ENCODE measurements around the gene MRM1. TPM values are rescaled to one million over a fixed set of nuclear protein-coding genes. Genes with fewer than 3 reads are reported as not detected.

MRM1 gene
- total and polyA plus RNA-seq, 2 experiments from 2014 or later, result 7.6 to 20.4 TPM

DNA sequence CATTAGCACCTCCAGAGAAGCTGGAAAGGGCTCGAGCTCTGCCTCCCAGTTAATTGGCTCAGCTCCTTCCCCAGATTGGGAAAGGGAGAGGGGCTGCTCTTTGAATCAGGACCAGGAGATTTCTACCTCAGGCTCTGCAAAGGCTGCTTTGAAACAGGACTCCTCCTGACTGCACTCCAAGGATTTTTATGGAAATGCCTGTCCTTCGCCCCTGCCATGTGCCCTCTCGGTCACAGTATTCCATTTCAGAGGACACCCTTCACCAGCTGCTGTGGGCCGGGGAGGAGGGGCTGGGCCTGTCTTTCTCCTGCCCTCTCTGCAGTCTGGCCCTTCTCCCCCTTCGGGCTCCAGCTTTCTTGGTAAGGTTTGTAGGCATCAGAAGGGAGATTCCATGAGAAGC, 13.6 kb downstream of the MRM1 start (continued):
- TF ChIP-seq, protein P1, sequence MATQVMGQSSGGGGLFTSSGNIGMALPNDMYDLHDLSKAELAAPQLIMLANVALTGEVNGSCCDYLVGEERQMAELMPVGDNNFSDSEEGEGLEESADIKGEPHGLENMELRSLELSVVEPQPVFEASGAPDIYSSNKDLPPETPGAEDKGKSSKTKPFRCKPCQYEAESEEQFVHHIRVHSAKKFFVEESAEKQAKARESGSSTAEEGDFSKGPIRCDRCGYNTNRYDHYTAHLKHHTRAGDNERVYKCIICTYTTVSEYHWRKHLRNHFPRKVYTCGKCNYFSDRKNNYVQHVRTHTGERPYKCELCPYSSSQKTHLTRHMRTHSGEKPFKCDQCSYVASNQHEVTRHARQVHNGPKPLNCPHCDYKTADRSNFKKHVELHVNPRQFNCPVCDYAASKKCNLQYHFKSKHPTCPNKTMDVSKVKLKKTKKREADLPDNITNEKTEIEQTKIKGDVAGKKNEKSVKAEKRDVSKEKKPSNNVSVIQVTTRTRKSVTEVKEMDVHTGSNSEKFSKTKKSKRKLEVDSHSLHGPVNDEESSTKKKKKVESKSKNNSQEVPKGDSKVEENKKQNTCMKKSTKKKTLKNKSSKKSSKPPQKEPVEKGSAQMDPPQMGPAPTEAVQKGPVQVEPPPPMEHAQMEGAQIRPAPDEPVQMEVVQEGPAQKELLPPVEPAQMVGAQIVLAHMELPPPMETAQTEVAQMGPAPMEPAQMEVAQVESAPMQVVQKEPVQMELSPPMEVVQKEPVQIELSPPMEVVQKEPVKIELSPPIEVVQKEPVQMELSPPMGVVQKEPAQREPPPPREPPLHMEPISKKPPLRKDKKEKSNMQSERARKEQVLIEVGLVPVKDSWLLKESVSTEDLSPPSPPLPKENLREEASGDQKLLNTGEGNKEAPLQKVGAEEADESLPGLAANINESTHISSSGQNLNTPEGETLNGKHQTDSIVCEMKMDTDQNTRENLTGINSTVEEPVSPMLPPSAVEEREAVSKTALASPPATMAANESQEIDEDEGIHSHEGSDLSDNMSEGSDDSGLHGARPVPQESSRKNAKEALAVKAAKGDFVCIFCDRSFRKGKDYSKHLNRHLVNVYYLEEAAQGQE (IDR thresholded peaks at IDR 0.05; ENCODE audit: unreplicated experiment), result no peak
- TF ChIP-seq JUNB (IDR thresholded peaks at IDR 0.05; ENCODE audit: unreplicated experiment), result no peak
- TF ChIP-seq ZNF114 (CRISPR knock-in tag; IDR thresholded peaks at IDR 0.05), result no peak
- no peak for TF ChIP-seq STAT1 (IDR thresholded peaks at IDR 0.05; ENCODE audit: unreplicated experiment)
- TF ChIP-seq NANOG (IDR thresholded peaks at IDR 0.05; ENCODE audit: borderline replicate concordance), result no peak
- no peak for TF ChIP-seq CREB1 (CRISPR knock-in tag; IDR thresholded peaks at IDR 0.05; ENCODE audit: low read depth)

DNA sequence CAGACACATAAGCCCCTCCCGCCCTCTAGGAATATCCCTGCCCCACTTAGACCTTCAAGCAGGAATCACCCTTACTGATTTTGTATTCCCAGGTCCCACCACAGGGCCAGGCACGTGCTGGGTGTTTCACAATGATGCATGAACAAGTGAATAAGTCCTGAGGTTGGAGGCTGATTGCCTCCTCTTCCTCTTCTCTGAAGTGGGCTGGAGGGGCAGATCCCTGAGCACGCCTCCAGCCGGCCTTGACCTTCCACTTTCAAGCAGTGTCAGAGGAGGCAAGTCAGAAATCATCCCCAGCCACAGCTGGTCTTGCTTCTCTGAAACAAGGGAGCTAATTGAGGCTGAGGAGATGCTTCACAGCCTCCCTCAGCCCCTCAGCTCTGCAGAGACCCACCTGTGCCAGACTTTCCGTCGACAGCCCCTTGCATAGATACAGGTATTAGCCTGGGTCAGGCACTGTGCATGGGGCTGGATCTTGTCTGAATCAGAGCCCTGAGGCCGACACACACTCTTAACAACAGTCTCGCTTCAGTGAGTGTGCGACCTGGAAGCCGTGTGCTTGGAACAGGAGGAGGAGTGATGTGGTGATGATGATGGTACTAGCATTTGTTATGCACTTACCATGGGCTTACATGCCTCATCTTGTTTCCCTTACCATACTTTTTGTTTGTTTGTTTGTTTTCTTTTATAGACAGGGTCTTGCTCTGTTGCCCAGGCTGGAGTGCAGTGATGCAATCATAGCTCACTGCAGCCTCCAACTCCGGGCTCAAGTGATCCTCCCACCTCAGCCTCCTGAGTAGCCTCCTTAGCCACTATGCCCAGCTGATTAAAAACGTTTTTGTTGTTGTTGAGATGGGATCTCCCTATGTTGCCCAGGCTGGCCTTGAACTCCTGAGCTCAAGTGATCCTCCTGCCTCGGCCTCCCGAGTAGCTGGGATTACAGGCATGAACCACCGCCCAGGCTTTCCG, 15.0 kb downstream of the MRM1 start:
- Mint-ChIP-seq H3K9me3 (no peaks in the 10 kb centered on the region; the same call in 2 of the 3 replicates), H3K4me3 (no peak overlapping the region), H3K27me3 (ENCODE audit: insufficient read depth, low read depth, poor library complexity) (peaks cover 17% of the 10 kb centered on the region), H3K36me3 (ENCODE audit: low read depth) (peaks cover 5% of the 10 kb centered on the region; the same call in 1 of the 3 replicates), H3K27ac (no peak overlapping the region), H3K4me1 (peaks cover 35% of the 10 kb centered on the region)
- Histone ChIP-seq H3K4me1 (ENCODE audit: insufficient read depth) (peaks cover 24% of the 10 kb centered on the region), H3K9me2 (ENCODE audit: insufficient read depth) (no peaks in the 10 kb centered on the region), H3K79me2 (replicated peaks; ENCODE audit: insufficient read depth) (no peaks in the 10 kb centered on the region), H3K27me3 (ENCODE audit: insufficient read depth) (no peaks in the 10 kb centered on the region), H3F3A (replicated peaks; ENCODE audit: low read depth) (no peaks in the 10 kb centered on the region; the same call in 1 of the 2 replicates), H3K4me3 (no peak overlapping the region), H4K20me1 (replicated peaks; ENCODE audit: insufficient read depth) (0 out of 2 replicates have a peak, but pooled peaks cover 3% of the 10 kb centered on the region), H3K36me3 (ENCODE audit: insufficient read depth) (no peaks in the 10 kb centered on the region), H2AFZ (no peak overlapping the region), H3K4me2 (no peak overlapping the region), H3K27ac (ENCODE audit: low read depth) (no peak overlapping the region)
- no peak for ATAC-seq
- no peak for DNase-seq (ENCODE audit: low spot score)
- TF ChIP-seq ZNF114 (CRISPR knock-in tag; IDR thresholded peaks at IDR 0.05) (no peak), JUNB (IDR thresholded peaks at IDR 0.05; ENCODE audit: unreplicated experiment) (no peak), NANOG (IDR thresholded peaks at IDR 0.05; ENCODE audit: borderline replicate concordance) (no peak), CREB1 (CRISPR knock-in tag; IDR thresholded peaks at IDR 0.05; ENCODE audit: low read depth) (no peak), POLR2AphosphoS5 (IDR thresholded peaks at IDR 0.05; ENCODE audit: low read depth) (no peak), ZNF331 (CRISPR knock-in tag; IDR thresholded peaks at IDR 0.05; ENCODE audit: low read depth) (no peak)
- TF ChIP-seq, protein P1 (IDR thresholded peaks at IDR 0.05; ENCODE audit: unreplicated experiment), result no peak
- TF ChIP-seq, protein P2, sequence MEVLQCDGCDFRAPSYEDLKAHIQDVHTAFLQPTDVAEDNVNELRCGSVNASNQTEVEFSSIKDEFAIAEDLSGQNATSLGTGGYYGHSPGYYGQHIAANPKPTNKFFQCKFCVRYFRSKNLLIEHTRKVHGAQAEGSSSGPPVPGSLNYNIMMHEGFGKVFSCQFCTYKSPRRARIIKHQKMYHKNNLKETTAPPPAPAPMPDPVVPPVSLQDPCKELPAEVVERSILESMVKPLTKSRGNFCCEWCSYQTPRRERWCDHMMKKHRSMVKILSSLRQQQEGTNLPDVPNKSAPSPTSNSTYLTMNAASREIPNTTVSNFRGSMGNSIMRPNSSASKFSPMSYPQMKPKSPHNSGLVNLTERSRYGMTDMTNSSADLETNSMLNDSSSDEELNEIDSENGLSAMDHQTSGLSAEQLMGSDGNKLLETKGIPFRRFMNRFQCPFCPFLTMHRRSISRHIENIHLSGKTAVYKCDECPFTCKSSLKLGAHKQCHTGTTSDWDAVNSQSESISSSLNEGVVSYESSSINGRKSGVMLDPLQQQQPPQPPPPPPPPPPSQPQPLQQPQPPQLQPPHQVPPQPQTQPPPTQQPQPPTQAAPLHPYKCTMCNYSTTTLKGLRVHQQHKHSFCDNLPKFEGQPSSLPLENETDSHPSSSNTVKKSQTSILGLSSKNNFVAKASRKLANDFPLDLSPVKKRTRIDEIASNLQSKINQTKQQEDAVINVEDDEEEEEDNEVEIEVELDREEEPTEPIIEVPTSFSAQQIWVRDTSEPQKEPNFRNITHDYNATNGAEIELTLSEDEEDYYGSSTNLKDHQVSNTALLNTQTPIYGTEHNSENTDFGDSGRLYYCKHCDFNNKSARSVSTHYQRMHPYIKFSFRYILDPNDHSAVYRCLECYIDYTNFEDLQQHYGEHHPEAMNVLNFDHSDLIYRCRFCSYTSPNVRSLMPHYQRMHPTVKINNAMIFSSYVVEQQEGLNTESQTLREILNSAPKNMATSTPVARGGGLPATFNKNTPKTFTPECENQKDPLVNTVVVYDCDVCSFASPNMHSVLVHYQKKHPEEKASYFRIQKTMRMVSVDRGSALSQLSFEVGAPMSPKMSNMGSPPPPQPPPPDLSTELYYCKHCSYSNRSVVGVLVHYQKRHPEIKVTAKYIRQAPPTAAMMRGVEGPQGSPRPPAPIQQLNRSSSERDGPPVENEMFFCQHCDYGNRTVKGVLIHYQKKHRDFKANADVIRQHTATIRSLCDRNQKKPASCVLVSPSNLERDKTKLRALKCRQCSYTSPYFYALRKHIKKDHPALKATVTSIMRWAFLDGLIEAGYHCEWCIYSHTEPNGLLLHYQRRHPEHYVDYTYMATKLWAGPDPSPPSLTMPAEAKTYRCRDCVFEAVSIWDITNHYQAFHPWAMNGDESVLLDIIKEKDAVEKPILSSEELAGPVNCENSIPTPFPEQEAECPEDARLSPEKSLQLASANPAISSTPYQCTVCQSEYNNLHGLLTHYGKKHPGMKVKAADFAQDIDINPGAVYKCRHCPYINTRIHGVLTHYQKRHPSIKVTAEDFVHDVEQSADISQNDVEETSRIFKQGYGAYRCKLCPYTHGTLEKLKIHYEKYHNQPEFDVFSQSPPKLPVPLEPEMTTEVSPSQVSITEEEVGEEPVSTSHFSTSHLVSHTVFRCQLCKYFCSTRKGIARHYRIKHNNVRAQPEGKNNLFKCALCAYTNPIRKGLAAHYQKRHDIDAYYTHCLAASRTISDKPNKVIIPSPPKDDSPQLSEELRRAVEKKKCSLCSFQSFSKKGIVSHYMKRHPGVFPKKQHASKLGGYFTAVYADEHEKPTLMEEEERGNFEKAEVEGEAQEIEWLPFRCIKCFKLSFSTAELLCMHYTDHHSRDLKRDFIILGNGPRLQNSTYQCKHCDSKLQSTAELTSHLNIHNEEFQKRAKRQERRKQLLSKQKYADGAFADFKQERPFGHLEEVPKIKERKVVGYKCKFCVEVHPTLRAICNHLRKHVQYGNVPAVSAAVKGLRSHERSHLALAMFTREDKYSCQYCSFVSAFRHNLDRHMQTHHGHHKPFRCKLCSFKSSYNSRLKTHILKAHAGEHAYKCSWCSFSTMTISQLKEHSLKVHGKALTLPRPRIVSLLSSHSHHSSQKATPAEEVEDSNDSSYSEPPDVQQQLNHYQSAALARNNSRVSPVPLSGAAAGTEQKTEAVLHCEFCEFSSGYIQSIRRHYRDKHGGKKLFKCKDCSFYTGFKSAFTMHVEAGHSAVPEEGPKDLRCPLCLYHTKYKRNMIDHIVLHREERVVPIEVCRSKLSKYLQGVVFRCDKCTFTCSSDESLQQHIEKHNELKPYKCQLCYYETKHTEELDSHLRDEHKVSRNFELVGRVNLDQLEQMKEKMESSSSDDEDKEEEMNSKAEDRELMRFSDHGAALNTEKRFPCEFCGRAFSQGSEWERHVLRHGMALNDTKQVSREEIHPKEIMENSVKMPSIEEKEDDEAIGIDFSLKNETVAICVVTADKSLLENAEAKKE (CRISPR knock-in tag; IDR thresholded peaks at IDR 0.05), result no peak
